ENCODE data around the gene FGGY.

The FGGY gene

GRCh38 chr1:59431566-59432294 lies 134.8 kb downstream of the FGGY start:
- Histone ChIP-seq H3K4me1 (ENCODE audit: control insufficient read depth, insufficient read depth, low read length) (no peaks in the 10 kb centered on the region), H3K27ac (ENCODE audit: low read depth, low read length) (no peak overlapping the region), H3K27me3 (ENCODE audit: control insufficient read depth, insufficient read depth, low read length) (no peaks in the 10 kb centered on the region), H3K4me3 (ENCODE audit: low read depth, low read length) (no peak overlapping the region), H3K9me3 (ENCODE audit: control insufficient read depth, insufficient read depth, low read length) (no peaks in the 10 kb centered on the region), H3K9ac (ENCODE audit: low read depth, low read length) (no peak overlapping the region), H3K36me3 (ENCODE audit: control insufficient read depth, insufficient read depth, low read length) (no peaks in the 10 kb centered on the region)

- H3K9me3 ChIP-seq (ENCODE audit: control insufficient read depth, insufficient read depth, low read length): no peaks in the 10 kb centered on the region
- no peaks in the 10 kb centered on the region for H3K36me3 ChIP-seq (ENCODE audit: control insufficient read depth, insufficient read depth, low read length)
- no peaks in the 10 kb centered on the region for H3K27me3 ChIP-seq (ENCODE audit: control insufficient read depth, insufficient read depth, low read length)
- H3K4me3 ChIP-seq (ENCODE audit: low read depth, low read length): no peak overlapping the region
- H3K27ac ChIP-seq (ENCODE audit: low read depth, low read length): no peak overlapping the region
- H3K9ac ChIP-seq (ENCODE audit: low read depth, low read length): no peak overlapping the region
- H3K4me1 ChIP-seq (ENCODE audit: control insufficient read depth, insufficient read depth, low read length): no peaks in the 10 kb centered on the region
Measured at GRCh38 chr1:59432531-59433439, 135.9 kb downstream of the FGGY start.

DNA sequence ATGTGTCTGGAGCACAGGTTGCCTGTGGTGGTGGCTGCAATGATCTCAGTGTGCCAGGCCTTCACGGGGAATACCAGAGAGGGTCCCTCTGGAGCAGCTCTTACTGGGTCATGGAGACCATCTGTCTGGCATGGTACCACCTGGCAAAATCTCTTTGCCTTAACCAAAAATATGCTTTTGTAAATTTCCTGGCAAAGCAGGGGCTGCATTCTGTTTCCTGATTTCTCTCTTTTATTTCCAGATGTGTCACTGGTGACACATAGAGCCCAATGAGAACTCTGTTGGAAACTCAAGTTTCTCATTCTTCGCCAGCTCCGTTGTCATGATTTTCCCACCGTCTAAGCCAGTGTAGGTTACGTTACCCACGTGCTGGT lies 136.5 kb downstream of the FGGY start:
- no peaks in the 10 kb centered on the region for H3K27me3 ChIP-seq (ENCODE audit: control insufficient read depth, insufficient read depth, low read length)
- H3K4me1 ChIP-seq (ENCODE audit: control insufficient read depth, insufficient read depth, low read length): no peaks in the 10 kb centered on the region
- no peak overlapping the region for H3K4me3 ChIP-seq (ENCODE audit: low read depth, low read length)
- H3K27ac ChIP-seq (ENCODE audit: low read depth, low read length): no peak overlapping the region
- H3K36me3 ChIP-seq (ENCODE audit: control insufficient read depth, insufficient read depth, low read length): no peaks in the 10 kb centered on the region
- H3K9ac ChIP-seq (ENCODE audit: low read depth, low read length): no peak overlapping the region
- no peaks in the 10 kb centered on the region for H3K9me3 ChIP-seq (ENCODE audit: control insufficient read depth, insufficient read depth, low read length)

- Histone ChIP-seq H3K4me1 (ENCODE audit: control insufficient read depth, insufficient read depth, low read length) (peaks cover 1% of the 10 kb centered on the region; the same call in 1 of the 2 replicates), H3K27me3 (ENCODE audit: control insufficient read depth, insufficient read depth, low read length) (no peaks in the 10 kb centered on the region), H3K27ac (ENCODE audit: low read depth, low read length) (no peak overlapping the region), H3K9me3 (ENCODE audit: control insufficient read depth, insufficient read depth, low read length) (no peaks in the 10 kb centered on the region), H3K9ac (ENCODE audit: low read depth, low read length) (no peak overlapping the region), H3K4me3 (ENCODE audit: low read depth, low read length) (no peak overlapping the region), H3K36me3 (ENCODE audit: control insufficient read depth, insufficient read depth, low read length) (no peaks in the 10 kb centered on the region)
Measured at GRCh38 chr1:59434336-59434735, 137.4 kb downstream of the FGGY start.

GRCh38 chr1:59436637-59437036 lies 139.7 kb downstream of the FGGY start:
- H3K27me3 ChIP-seq (ENCODE audit: control insufficient read depth, insufficient read depth, low read length): no peaks in the 10 kb centered on the region
- H3K36me3 ChIP-seq (ENCODE audit: control insufficient read depth, insufficient read depth, low read length): no peaks in the 10 kb centered on the region
- H3K9me3 ChIP-seq (ENCODE audit: control insufficient read depth, insufficient read depth, low read length): no peaks in the 10 kb centered on the region
- H3K9ac ChIP-seq (ENCODE audit: low read depth, low read length): no peak overlapping the region
- no peak overlapping the region for H3K4me3 ChIP-seq (ENCODE audit: low read depth, low read length)
- H3K27ac ChIP-seq (ENCODE audit: low read depth, low read length): no peak overlapping the region
- peaks cover 10% of the 10 kb centered on the region; the same call in 1 of the 2 replicates for H3K4me1 ChIP-seq (ENCODE audit: control insufficient read depth, insufficient read depth, low read length)

GRCh38 chr1:59438058-59438560 lies 141.2 kb downstream of the FGGY start:
- no peak overlapping the region for H3K4me3 ChIP-seq (ENCODE audit: low read depth, low read length)
- no peak overlapping the region for H3K27ac ChIP-seq (ENCODE audit: low read depth, low read length)
- peaks cover 10% of the 10 kb centered on the region; the same call in 1 of the 2 replicates for H3K4me1 ChIP-seq (ENCODE audit: control insufficient read depth, insufficient read depth, low read length)

DNA sequence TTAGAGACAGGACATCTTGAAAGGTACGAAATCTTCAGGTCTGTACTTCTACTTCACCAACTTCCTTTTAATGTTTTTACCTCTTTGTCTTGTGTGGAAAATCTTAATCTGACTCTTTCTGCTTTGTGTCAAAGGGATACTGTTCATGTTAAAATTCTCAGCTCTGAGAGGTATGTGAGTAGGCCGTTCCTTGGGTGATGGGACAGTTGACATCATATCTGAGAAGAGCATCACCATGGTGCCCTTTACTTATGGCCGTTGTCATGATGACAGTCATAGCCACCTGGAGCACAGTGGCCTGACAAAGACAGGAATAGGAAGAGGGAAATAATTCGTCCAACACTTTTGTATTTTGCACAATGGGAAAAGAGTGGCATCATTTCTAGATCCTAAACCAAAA lies 145.6 kb downstream of the FGGY start:
- H3K9me3 ChIP-seq (ENCODE audit: control insufficient read depth, insufficient read depth, low read length): 0 out of 2 replicates have a peak, but pooled peaks cover 5% of the 10 kb centered on the region
- no peak overlapping the region for H3K9ac ChIP-seq (ENCODE audit: low read depth, low read length)
- no peaks in the 10 kb centered on the region for H3K27me3 ChIP-seq (ENCODE audit: control insufficient read depth, insufficient read depth, low read length)
- H3K36me3 ChIP-seq (ENCODE audit: control insufficient read depth, insufficient read depth, low read length): no peaks in the 10 kb centered on the region
- H3K27ac ChIP-seq (ENCODE audit: low read depth, low read length): no peak overlapping the region
- peaks cover 19% of the 10 kb centered on the region; the same call in 1 of the 2 replicates for H3K4me1 ChIP-seq (ENCODE audit: control insufficient read depth, insufficient read depth, low read length)
- no peak overlapping the region for H3K4me3 ChIP-seq (ENCODE audit: low read depth, low read length)

More at GRCh38 chr1:59438058-59438560, 141.2 kb downstream of the FGGY start:
- Histone ChIP-seq H3K9ac (ENCODE audit: low read depth, low read length) (no peak overlapping the region), H3K27me3 (ENCODE audit: control insufficient read depth, insufficient read depth, low read length) (no peaks in the 10 kb centered on the region), H3K36me3 (ENCODE audit: control insufficient read depth, insufficient read depth, low read length) (no peaks in the 10 kb centered on the region), H3K9me3 (ENCODE audit: control insufficient read depth, insufficient read depth, low read length) (no peaks in the 10 kb centered on the region)

DNA sequence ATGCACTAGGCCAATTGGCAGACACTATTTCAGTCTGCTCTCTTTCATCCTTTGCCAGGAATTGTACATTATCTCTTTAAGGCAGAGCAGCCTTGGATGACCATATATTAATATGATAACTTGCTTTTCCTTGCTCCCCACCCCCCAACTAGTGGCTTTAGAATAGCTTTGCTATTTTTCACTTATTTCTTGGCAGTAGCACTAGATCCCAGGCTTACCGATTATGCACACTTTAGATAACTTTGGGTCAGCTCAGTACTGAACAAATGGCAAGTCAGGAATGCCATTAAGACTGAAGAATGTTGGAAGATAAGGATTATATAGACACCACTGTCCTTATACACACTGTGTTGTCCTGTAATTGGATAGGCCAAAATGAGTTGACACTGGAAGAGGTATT lies 146.4 kb downstream of the FGGY start:
- Histone ChIP-seq H3K4me3 (ENCODE audit: low read depth, low read length) (no peak overlapping the region), H3K27me3 (ENCODE audit: control insufficient read depth, insufficient read depth, low read length) (no peaks in the 10 kb centered on the region), H3K4me1 (ENCODE audit: control insufficient read depth, insufficient read depth, low read length) (peaks cover 19% of the 10 kb centered on the region; the same call in 1 of the 2 replicates)

GRCh38 chr1:59444520-59444919 lies 147.6 kb downstream of the FGGY start:
- no peak overlapping the region for H3K9ac ChIP-seq (ENCODE audit: low read depth, low read length)
- no peaks in the 10 kb centered on the region for H3K36me3 ChIP-seq (ENCODE audit: control insufficient read depth, insufficient read depth, low read length)
- H3K27ac ChIP-seq (ENCODE audit: low read depth, low read length): no peak overlapping the region
- H3K4me1 ChIP-seq (ENCODE audit: control insufficient read depth, insufficient read depth, low read length): peaks cover 15% of the 10 kb centered on the region; the same call in 1 of the 2 replicates
- H3K27me3 ChIP-seq (ENCODE audit: control insufficient read depth, insufficient read depth, low read length): no peaks in the 10 kb centered on the region
- H3K4me3 ChIP-seq (ENCODE audit: low read depth, low read length): no peak overlapping the region
- 0 out of 2 replicates have a peak, but pooled peaks cover 5% of the 10 kb centered on the region for H3K9me3 ChIP-seq (ENCODE audit: control insufficient read depth, insufficient read depth, low read length)

More for the DNA sequence above, 146.4 kb downstream of the FGGY start:
- Histone ChIP-seq H3K9ac (ENCODE audit: low read depth, low read length) (no peak overlapping the region), H3K9me3 (ENCODE audit: control insufficient read depth, insufficient read depth, low read length) (0 out of 2 replicates have a peak, but pooled peaks cover 5% of the 10 kb centered on the region), H3K36me3 (ENCODE audit: control insufficient read depth, insufficient read depth, low read length) (no peaks in the 10 kb centered on the region), H3K27ac (ENCODE audit: low read depth, low read length) (no peak overlapping the region)

DNA sequence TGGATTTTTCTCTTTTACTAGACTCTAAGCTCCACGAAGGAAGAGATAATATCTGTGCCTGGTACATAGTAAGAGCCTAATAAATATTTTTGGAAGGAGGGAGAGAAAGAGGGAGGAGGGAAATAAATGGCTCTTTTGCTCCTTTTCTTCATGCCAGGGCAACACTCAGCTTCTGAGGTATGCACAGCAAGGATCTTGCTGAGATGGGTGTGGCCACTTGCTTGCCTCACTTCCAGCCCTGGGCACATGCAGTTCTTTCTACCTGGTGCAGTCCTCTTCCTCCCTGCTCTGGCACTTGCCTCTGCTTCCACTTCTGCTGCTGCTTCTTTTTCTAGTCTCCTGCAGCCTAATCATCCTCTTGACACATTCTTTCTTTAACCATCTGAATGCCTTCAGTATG lies 148.1 kb downstream of the FGGY start:
- Histone ChIP-seq H3K4me3 (ENCODE audit: low read depth, low read length) (no peak overlapping the region), H3K9me3 (ENCODE audit: control insufficient read depth, insufficient read depth, low read length) (0 out of 2 replicates have a peak, but pooled peaks cover 5% of the 10 kb centered on the region), H3K36me3 (ENCODE audit: control insufficient read depth, insufficient read depth, low read length) (no peaks in the 10 kb centered on the region), H3K27ac (ENCODE audit: low read depth, low read length) (no peak overlapping the region), H3K9ac (ENCODE audit: low read depth, low read length) (no peak overlapping the region), H3K4me1 (ENCODE audit: control insufficient read depth, insufficient read depth, low read length) (peaks cover 10% of the 10 kb centered on the region; the same call in 1 of the 2 replicates), H3K27me3 (ENCODE audit: control insufficient read depth, insufficient read depth, low read length) (no peaks in the 10 kb centered on the region)
